Measurements from ENCODE around the gene RBM12.

GRCh38 chr20:35644806-35645205 lies 19.9 kb downstream of the RBM12 start:
- TF ChIP-seq, protein P1, sequence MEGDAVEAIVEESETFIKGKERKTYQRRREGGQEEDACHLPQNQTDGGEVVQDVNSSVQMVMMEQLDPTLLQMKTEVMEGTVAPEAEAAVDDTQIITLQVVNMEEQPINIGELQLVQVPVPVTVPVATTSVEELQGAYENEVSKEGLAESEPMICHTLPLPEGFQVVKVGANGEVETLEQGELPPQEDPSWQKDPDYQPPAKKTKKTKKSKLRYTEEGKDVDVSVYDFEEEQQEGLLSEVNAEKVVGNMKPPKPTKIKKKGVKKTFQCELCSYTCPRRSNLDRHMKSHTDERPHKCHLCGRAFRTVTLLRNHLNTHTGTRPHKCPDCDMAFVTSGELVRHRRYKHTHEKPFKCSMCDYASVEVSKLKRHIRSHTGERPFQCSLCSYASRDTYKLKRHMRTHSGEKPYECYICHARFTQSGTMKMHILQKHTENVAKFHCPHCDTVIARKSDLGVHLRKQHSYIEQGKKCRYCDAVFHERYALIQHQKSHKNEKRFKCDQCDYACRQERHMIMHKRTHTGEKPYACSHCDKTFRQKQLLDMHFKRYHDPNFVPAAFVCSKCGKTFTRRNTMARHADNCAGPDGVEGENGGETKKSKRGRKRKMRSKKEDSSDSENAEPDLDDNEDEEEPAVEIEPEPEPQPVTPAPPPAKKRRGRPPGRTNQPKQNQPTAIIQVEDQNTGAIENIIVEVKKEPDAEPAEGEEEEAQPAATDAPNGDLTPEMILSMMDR (IDR thresholded peaks at IDR 0.05; ENCODE audit: low read length): no peak
- TF ChIP-seq EZH2 (IDR thresholded peaks at IDR 0.05; ENCODE audit: borderline replicate concordance, low read length): no peak
